Lung (tissue), 12 donors: ENCODE data around the gene FHAD1. TPM values are rescaled to one million over a fixed set of nuclear protein-coding genes. Genes with fewer than 3 reads are reported as not detected.

ENCODE experiments used
- ATAC-seq: fragments of 200-7000 bp; cut with Tn5 transposase; one replicate; pipeline ENCODE4 v1.9.1; 2020; ENCODE audit warnings: moderate number of reproducible peaks; ENCODE audit not compliant: insufficient read depth, low FRiP score
- DNase-seq, 3 donors: peaks; one replicate each; pipeline ENCODE4 v3.0.0-alpha.2; 2013 to 2017
- H3K27ac ChIP-seq, 2 donors: one replicate each; pipeline ENCODE4 v1.5.1; 2013; ENCODE audit warnings: mild to moderate bottlenecking in 2 of 2, moderate library complexity in 2 of 2, control low read depth in 1 of 2, inconsistent platforms in 1 of 2, low read depth in 1 of 2, low read length in 1 of 2
- H3K27me3 ChIP-seq, 3 donors: one replicate each; pipeline ENCODE4 v1.5.1; 2013; ENCODE audit warnings: low read length in 2 of 3; ENCODE audit not compliant: control insufficient read depth in 3 of 3, insufficient read depth in 3 of 3
- H3K36me3 ChIP-seq, 4 donors: one replicate each; pipeline ENCODE4 v1.5.1; 2013; ENCODE audit warnings: low read length in 4 of 4, mild to moderate bottlenecking in 1 of 4, moderate library complexity in 1 of 4; ENCODE audit not compliant: control insufficient read depth in 4 of 4, insufficient read depth in 4 of 4
- H3K4me1 ChIP-seq, 5 donors: one replicate each; pipeline ENCODE4 v1.5.1; 2013; ENCODE audit warnings: low read length in 5 of 5, mild to moderate bottlenecking in 2 of 5, moderate library complexity in 1 of 5; ENCODE audit not compliant: control insufficient read depth in 5 of 5, insufficient read depth in 5 of 5
- H3K4me3 ChIP-seq: one replicate; pipeline ENCODE4 v1.5.1; 2013; ENCODE audit warnings: mild to moderate bottlenecking, control low read depth, moderate library complexity
- H3K9ac ChIP-seq, 2 donors: one replicate each; pipeline ENCODE4 v1.5.1; 2013; ENCODE audit warnings: low read length in 2 of 2, control low read depth in 1 of 2; ENCODE audit not compliant: insufficient read depth in 1 of 2
- H3K9me3 ChIP-seq, 4 donors: one replicate each; pipeline ENCODE4 v1.5.1; 2013; ENCODE audit warnings: low read length in 3 of 4, mild to moderate bottlenecking in 1 of 4, moderate library complexity in 1 of 4; ENCODE audit not compliant: control insufficient read depth in 4 of 4, insufficient read depth in 3 of 4
- WGBS, 2 donors: extraction: QIAGEN DNeasy Blood & Tissue Kit; methylation state at CpG; one replicate each; pipeline ENCODE4 v1.1.7; 2013; 5-methylcytosine and 5-hydroxymethylcytosine counted together
- polyA plus RNA-seq, 2 donors: library from polyadenylated mRNA; stranded (reverse); fragments of 200-250 nt; gene quantifications; one replicate each; pipeline ENCODE4 v1.2.1, GENCODE V29; 2013
- total RNA-seq, 2 donors: library from RNA; depleted of rRNA in 1 of 2; stranded (reverse); fragments of >200 nt in 1 of 2; gene quantifications; one replicate each; pipeline ENCODE4 v1.2.1, GENCODE V29; 2014 to 2021
- TF ChIP-seq, protein P1 (sequence below): IDR thresholded peaks from 2 replicates; pipeline ENCODE4 v1.5.1; 2012; ENCODE audit warnings: mild to moderate bottlenecking; ENCODE audit errors: control extremely low read depth, extremely low read depth
- donor health status: control.
- donor health status: control.
- donor health status: Bipolar disorder and iron deficiency.
- donor health status: healthy.
- donor health status: DM: yes; HTN: yes; CAD: no.

FHAD1 gene
- total and polyA plus RNA-seq, 4 donors = 4.4 to 25.9 (median 9.2) TPM

DNA sequence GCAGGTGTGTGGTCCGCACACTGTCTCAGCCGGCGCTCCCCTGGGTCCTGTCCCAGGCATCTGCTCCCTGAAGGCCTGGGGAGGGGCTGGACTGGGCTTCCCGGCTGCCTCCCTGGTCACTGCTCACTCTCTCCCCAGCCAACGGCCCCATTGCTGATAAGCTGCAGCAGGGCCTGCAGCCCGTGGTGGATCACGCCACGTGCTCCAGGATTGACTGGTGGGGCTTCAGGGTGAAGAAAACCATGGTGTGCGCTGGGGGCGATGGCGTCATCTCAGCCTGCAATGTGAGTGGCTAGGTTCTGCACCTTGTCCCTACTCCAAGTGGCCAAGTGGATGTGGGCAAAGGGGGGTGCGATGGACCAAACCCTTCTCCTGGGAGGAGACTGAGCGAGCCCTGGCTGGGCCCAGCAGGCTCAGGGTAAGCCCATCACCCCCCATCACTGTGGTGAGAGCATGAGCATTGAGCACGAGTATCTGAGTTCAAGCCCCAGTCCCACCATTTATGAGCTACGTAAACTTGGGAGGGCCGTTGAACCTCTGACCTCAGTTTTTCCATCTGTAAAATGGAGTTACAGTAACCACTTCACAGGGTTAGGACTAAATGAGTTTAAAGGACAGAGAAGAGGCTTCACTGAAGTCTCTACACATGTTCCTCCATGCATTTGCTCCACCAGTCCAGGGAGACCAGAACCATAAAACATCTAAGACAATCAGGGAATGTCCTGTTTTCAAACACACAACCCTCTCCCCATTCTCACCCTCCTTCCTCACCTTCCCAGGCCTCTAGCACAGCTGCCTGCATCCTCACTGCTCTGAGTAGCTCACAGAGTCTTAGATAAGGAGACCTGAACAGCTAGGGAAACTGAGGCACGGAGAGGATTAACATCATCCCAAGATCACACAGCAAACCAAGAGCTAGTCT is 197.7 kb downstream of the FHAD1 start:
- Histone ChIP-seq H3K9ac (no peak overlapping the region), H3K27me3 (peaks cover 0 to 6% (median 0%) of the 10 kb centered on the region in 3 donors), H3K4me1 (peaks cover 0 to 10% (median 0%) of the 10 kb centered on the region in 5 donors), H3K27ac (no peak overlapping the region), H3K9me3 (peaks cover 0 to 1% (median 0%) of the 10 kb centered on the region in 4 donors), H3K4me3 (no peak overlapping the region), H3K36me3 (no peaks in the 10 kb centered on the region)
- peak in 1 of 3 donors; percentile 28 for DNase-seq
- no peak for ATAC-seq
- TF ChIP-seq, protein P1, sequence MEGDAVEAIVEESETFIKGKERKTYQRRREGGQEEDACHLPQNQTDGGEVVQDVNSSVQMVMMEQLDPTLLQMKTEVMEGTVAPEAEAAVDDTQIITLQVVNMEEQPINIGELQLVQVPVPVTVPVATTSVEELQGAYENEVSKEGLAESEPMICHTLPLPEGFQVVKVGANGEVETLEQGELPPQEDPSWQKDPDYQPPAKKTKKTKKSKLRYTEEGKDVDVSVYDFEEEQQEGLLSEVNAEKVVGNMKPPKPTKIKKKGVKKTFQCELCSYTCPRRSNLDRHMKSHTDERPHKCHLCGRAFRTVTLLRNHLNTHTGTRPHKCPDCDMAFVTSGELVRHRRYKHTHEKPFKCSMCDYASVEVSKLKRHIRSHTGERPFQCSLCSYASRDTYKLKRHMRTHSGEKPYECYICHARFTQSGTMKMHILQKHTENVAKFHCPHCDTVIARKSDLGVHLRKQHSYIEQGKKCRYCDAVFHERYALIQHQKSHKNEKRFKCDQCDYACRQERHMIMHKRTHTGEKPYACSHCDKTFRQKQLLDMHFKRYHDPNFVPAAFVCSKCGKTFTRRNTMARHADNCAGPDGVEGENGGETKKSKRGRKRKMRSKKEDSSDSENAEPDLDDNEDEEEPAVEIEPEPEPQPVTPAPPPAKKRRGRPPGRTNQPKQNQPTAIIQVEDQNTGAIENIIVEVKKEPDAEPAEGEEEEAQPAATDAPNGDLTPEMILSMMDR = no peak
- WGBS, 2 donors = 78 to 84% methylated on average over 17 of the region's 17 CpGs

DNA sequence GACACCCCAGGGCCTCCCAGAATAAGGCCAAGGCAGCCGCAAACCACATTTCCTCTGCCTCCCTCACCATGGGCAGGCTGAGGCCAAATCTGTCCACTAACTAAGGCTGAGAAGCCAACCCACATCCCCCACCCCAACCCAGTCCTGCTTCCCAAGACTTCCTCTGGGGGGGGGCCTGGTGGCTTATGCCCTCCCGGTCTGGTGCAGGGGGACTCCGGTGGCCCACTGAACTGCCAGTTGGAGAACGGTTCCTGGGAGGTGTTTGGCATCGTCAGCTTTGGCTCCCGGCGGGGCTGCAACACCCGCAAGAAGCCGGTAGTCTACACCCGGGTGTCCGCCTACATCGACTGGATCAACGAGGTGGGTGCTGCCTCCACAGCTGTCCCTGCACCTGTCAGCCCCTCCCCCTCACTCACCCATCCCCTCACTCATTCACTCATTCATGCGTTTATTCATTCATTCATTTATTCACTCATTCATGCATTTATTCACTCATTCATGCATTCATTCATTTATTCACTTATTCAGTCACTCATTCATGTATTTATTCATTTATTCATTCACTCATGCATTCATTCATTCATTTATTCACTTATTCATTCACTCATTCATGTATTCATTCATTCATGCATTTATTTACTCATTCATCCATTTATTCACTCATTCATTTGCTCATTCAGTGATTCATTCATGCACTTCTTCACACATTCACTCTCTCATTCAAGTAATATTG is 198.5 kb downstream of the FHAD1 start:
- ATAC-seq (no peak), DNase-seq (no peak)
- Histone ChIP-seq H3K4me3 (no peak overlapping the region), H3K9ac (no peak overlapping the region), H3K27ac (no peak overlapping the region), H3K27me3 (peaks cover 0 to 6% (median 0%) of the 10 kb centered on the region in 3 donors), H3K36me3 (no peaks in the 10 kb centered on the region), H3K9me3 (peaks cover 0 to 1% (median 0%) of the 10 kb centered on the region in 4 donors), H3K4me1 (peaks cover 0 to 10% (median 0%) of the 10 kb centered on the region in 5 donors)
- WGBS, 2 donors = 68 to 76% methylated on average over 14 of the region's 14 CpGs
- TF ChIP-seq, protein P1 = no peak

DNA sequence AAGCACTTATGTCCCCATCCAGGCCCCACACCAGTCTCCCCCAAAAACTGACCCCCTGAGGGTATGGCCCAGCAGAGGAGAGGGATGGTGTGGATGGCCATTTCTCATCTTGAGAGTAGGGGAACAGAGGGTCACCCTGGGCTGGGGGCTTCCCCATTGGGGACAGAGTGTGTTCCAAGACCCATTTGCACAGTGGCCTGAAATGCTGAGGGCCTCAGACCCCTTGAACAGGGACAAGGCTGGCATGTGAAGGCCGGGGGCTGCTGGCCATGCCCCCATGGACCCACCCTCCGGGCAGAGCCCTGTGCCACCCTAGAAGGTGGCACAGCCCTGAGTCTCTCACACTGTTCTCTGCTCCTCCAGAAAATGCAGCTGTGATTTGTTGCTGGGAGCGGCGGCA is 199.2 kb downstream of the FHAD1 start:
- TF ChIP-seq, protein P1 = no peak
- no peak for DNase-seq

More for the DNA sequence above, 199.2 kb downstream of the FHAD1 start:
- no peak overlapping the region for H3K4me3 ChIP-seq
- WGBS, 2 donors = 74 to 79% methylated on average over 4 of the region's 4 CpGs
- no peak overlapping the region for H3K9ac ChIP-seq
- peaks cover 0 to 1% (median 0%) of the 10 kb centered on the region in 4 donors for H3K9me3 ChIP-seq
- no peaks in the 10 kb centered on the region for H3K36me3 ChIP-seq
- H3K4me1 ChIP-seq = peaks cover 0 to 10% (median 0%) of the 10 kb centered on the region in 5 donors
- no peak for ATAC-seq
- H3K27ac ChIP-seq = no peak overlapping the region
- H3K27me3 ChIP-seq = peaks cover 0 to 6% (median 0%) of the 10 kb centered on the region in 3 donors

Other genes starting within 250 kb of the FHAD1 start
- 10 to 100 TPM in 1 of 2 donors, 1 to 10 TPM in 1; 7.7 to 15.1 TPM for gene TMEM51, start 93.5 kb upstream of the FHAD1 start, total RNA-seq
- 10 to 100 TPM in 1 of 2 donors, 1 to 10 TPM in 1; 9.3 to 17.8 TPM for gene TMEM51, start 93.5 kb upstream of the FHAD1 start, polyA plus RNA-seq
- gene EFHD2, start 162.7 kb downstream of the FHAD1 start, total RNA-seq = 100 to 1,000 TPM in 1 of 2 donors, 10 to 100 TPM in 1; 28.2 to 107 TPM
- gene EFHD2, start 162.7 kb downstream of the FHAD1 start, polyA plus RNA-seq = 100 to 1,000 TPM in 1 of 2 donors, 10 to 100 TPM in 1; 73.6 to 175 TPM
- 1 to 10 TPM in 1 of 2 donors, not detected in 1; 4.6 TPM for gene CTRC, start 191.2 kb downstream of the FHAD1 start, total RNA-seq
- gene CTRC, start 191.2 kb downstream of the FHAD1 start, polyA plus RNA-seq = under 1 TPM; 0.48 to 0.81 TPM
- 1 to 10 TPM in 1 of 2 donors, not detected in 1; 1.5 TPM for gene CELA2A, start 209.5 kb downstream of the FHAD1 start, total RNA-seq
- under 1 TPM; 0.11 to 0.20 TPM for gene CELA2A, start 209.5 kb downstream of the FHAD1 start, polyA plus RNA-seq
- gene CELA2B, start 228.9 kb downstream of the FHAD1 start, total RNA-seq = 1 to 10 TPM in 1 of 2 donors, under 1 TPM in 1; 0.63 to 1.3 TPM
- gene CELA2B, start 228.9 kb downstream of the FHAD1 start, polyA plus RNA-seq = not detected